ENCODE results near the gene FSTL5.

- TF ChIP-seq CTCF (IDR thresholded peaks at IDR 0.05) (no peak), EP300 (IDR thresholded peaks at IDR 0.05) (no peak), POLR2A (IDR thresholded peaks at IDR 0.05) (no peak)
Observed at GRCh38 chr4:161680146-161680545, 483.7 kb downstream of the FSTL5 start.

Measured in suprapubic skin (tissue), 3 donors.